HepG2 (cell line): ENCODE data around the gene CREB1. TPM values are rescaled to one million over a fixed set of nuclear protein-coding genes. Genes with fewer than 3 reads are reported as not detected.

Experiments used
- ARNT ChIP-seq: fragments of 450-650 bp; IDR thresholded peaks from 2 replicates; pipeline ENCODE4 v1.6.1; 2017
- DPF2 ChIP-seq: sonication (generic); formaldehyde crosslinking; IDR thresholded peaks from 2 replicates; pipeline ENCODE4 v1.4.0; 2020; ENCODE audit warnings: mild to moderate bottlenecking, low read depth, missing genetic modification reagents, borderline replicate concordance
- HDAC2 ChIP-seq: sonication (generic); formaldehyde crosslinking; IDR thresholded peaks from 2 replicates; pipeline ENCODE4 v1.4.0; 2020; ENCODE audit warnings: missing genetic modification reagents
- HNRNPUL1 ChIP-seq: fragments of 200-400 bp; formaldehyde crosslinking; IDR thresholded peaks from 2 replicates; pipeline ENCODE4 v1.6.1; 2017; ENCODE audit warnings: low read depth, mild to moderate bottlenecking, low read length, moderate library complexity
- JUN ChIP-seq: sonication (generic); formaldehyde crosslinking; IDR thresholded peaks from 2 replicates; pipeline ENCODE4 v1.4.0; 2020; ENCODE audit warnings: mild to moderate bottlenecking, missing genetic modification reagents
- NKX3-1 ChIP-seq: sonication (generic); formaldehyde crosslinking; IDR thresholded peaks from 2 replicates; pipeline ENCODE4 v1.5.0; 2020; ENCODE audit warnings: missing genetic modification reagents
- NR2F6 ChIP-seq, 2 experiments: IDR thresholded peaks; 2 replicates each; pipeline ENCODE4 v1.6.1; 2016; ENCODE audit warnings: antibody characterized with exemption in 1 of 2, mild to moderate bottlenecking in 1 of 2
- TOE1 ChIP-seq: sonication (generic); formaldehyde crosslinking; IDR thresholded peaks from 2 replicates; pipeline ENCODE4 v1.4.0; 2020; ENCODE audit warnings: mild to moderate bottlenecking, missing genetic modification reagents
- TSC22D2 ChIP-seq: sonication (generic); formaldehyde crosslinking; IDR thresholded peaks from 2 replicates; pipeline ENCODE4 v1.5.1; 2020; ENCODE audit warnings: missing genetic modification reagents, mild to moderate bottlenecking, borderline replicate concordance
- ZNF256 ChIP-seq: sonication (generic); formaldehyde crosslinking; conservative IDR thresholded peaks from 2 replicates; pipeline ENCODE4 v1.4.0; 2020; ENCODE audit warnings: missing genetic modification reagents
- ZNF264 ChIP-seq: sonication (generic); formaldehyde crosslinking; IDR thresholded peaks from 2 replicates; pipeline ENCODE4 v1.4.0; 2020; ENCODE audit warnings: missing genetic modification reagents
- ZNF460 ChIP-seq: sonication (generic); formaldehyde crosslinking; IDR thresholded peaks from 2 replicates; pipeline ENCODE4 v1.5.1; 2020; ENCODE audit warnings: missing genetic modification reagents, mild to moderate bottlenecking, borderline replicate concordance
- ZNF510 ChIP-seq: sonication (generic); formaldehyde crosslinking; IDR thresholded peaks from 2 replicates; pipeline ENCODE4 v1.4.0; 2020; ENCODE audit warnings: low read depth, mild to moderate bottlenecking, missing genetic modification reagents
- ZNF530 ChIP-seq: sonication (generic); formaldehyde crosslinking; IDR thresholded peaks from 2 replicates; pipeline ENCODE4 v1.5.0; 2020; ENCODE audit warnings: low read depth, mild to moderate bottlenecking, missing genetic modification reagents
- ZNF839 ChIP-seq: sonication (generic); formaldehyde crosslinking; IDR thresholded peaks from 2 replicates; pipeline ENCODE4 v1.4.0; 2020; ENCODE audit warnings: missing genetic modification reagents, mild to moderate bottlenecking, borderline replicate concordance
- ZNF841 ChIP-seq: sonication (generic); formaldehyde crosslinking; IDR thresholded peaks from 2 replicates; pipeline ENCODE4 v1.8.1; 2023; ENCODE audit warnings: missing genetic modification reagents, borderline replicate concordance
- polyA plus RNA-seq, 8 experiments: library from polyadenylated mRNA; depleted of rRNA in 3 of 8; stranded (reverse) in 7 of 8; unstranded in 1 of 8; fragments of >200 nt; fragmentation: Illumina TruSeq in 4 of 8; extraction: Trizol in 4 of 8; gene quantifications; 2 replicates each; pipeline versions ENCODE4 v1.2.1 to v1.2.3, GENCODE V29; 2011 to 2016; ENCODE audit warnings: low read depth in 4 of 8, missing spikeins in 1 of 8, mixed read lengths in 1 of 8; ENCODE audit not compliant: insufficient read depth in 1 of 8
- total RNA-seq, 5 experiments: library from RNA; depleted of rRNA; stranded (reverse); fragments of >200 nt; fragmentation: Illumina TruSeq; extraction: Trizol; gene quantifications; 2 replicates each; pipeline ENCODE4 v1.2.3, GENCODE V29; 2016; ENCODE audit warnings: low read depth in 1 of 5
- TF ChIP-seq, protein P1 (sequence below): sonication (generic); formaldehyde crosslinking; IDR thresholded peaks from 2 replicates; pipeline ENCODE4 v1.5.0; 2020; ENCODE audit warnings: mild to moderate bottlenecking, missing genetic modification reagents
- TF ChIP-seq, protein P2 (sequence below): sonication (generic); formaldehyde crosslinking; IDR thresholded peaks from 2 replicates; pipeline ENCODE4 v1.9.0; 2021; ENCODE audit warnings: missing genetic modification reagents, borderline replicate concordance
- TF ChIP-seq, protein P3 (sequence below): sonication (generic); formaldehyde crosslinking; IDR thresholded peaks from 2 replicates; pipeline ENCODE4 v1.4.0; 2020; ENCODE audit warnings: low read depth, mild to moderate bottlenecking, missing genetic modification reagents
- TF ChIP-seq, protein P4 (sequence below): IDR thresholded peaks from 2 replicates; pipeline ENCODE4 v1.6.1; 2016; ENCODE audit warnings: missing biosample characterization, missing genetic modification reagents, low read depth

Gene CREB1
- total and polyA plus RNA-seq, 2 of the 13 experiments (the other 11 are each of a cell fraction or from before 2014, with no cell fraction given): 51.8 to 51.9 TPM

DNA sequence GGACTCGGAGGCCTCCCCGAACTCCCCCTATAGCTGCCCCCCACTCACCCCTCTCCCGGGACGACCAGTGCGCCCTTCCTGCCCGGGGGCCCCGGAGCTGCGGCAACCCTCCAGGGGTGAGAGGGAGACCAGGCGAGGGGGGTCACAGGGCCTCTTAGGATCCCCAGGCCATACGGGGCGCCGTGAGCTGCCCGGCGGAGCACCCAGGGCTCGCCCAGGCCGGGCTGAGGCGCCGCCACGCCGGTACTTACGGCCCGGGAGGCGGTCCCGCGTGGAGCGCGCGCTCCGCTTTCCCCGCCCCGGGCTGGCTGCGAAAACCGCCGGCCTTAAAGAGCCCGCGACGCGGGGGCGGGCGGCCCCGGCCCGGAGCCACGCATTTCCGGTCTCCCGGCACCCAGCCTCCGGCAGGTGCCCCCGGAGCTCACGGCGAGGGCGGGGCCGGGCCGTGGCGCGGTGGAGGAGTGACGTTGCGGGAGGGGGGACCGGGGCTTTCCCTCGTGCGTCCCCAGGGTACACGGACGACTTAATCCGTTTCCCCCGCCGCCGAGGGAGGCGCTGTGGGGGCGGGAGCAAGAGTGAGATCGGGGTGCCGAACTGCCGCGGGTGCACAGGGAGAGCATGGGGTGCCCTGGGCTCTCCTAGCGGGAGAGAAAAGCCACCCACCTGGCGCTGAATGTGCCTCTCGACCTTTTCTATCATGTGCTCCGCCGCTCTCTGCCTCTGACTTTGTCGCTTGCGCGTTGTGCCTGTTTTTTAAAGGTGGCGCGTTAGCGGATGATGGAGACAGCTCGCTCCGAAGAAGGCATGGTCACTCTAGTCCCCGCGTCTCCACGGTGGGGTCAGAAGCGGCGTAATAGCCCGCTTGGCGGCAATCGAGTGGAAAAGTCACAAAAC is 95.5 kb downstream of the CREB1 start, which contains the start of gene METTL21A (continued):
- TF ChIP-seq ZNF530 (no peak), ZNF841 (no peak), ZNF256 (no peak; the same call in 1 of the 2 replicates), ZNF264 (CRISPR knock-in tag) (0 out of 2 replicates have a peak, but pooled peaks have one; percentile 40), TSC22D2 (CRISPR knock-in tag) (no peak; the same call in 1 of the 2 replicates), DPF2 (CRISPR knock-in tag) (no peak; the same call in 1 of the 2 replicates), TOE1 (CRISPR knock-in tag) (peak; percentile 76), ZNF460 (CRISPR knock-in tag) (no peak), NKX3-1 (CRISPR knock-in tag) (peak; percentile 28; the same call in 1 of the 2 replicates), ARNT (no peak), ZNF510 (peak; percentile 85; the same call in 1 of the 2 replicates), JUN (CRISPR knock-in tag) (peak; percentile 33; the same call in 1 of the 2 replicates), HDAC2 (CRISPR knock-in tag) (peak; percentile 90), NR2F6 (IDR thresholded peaks at IDR 0.05) (peak; percentile 29; the same call in 1 of the 2 replicates), NR2F6 (CRISPR knock-in tag; IDR thresholded peaks at IDR 0.05) (peak; percentile 56), ZNF839 (CRISPR knock-in tag) (no peak; the same call in 1 of the 2 replicates), HNRNPUL1 (no peak)
- TF ChIP-seq, protein P1, sequence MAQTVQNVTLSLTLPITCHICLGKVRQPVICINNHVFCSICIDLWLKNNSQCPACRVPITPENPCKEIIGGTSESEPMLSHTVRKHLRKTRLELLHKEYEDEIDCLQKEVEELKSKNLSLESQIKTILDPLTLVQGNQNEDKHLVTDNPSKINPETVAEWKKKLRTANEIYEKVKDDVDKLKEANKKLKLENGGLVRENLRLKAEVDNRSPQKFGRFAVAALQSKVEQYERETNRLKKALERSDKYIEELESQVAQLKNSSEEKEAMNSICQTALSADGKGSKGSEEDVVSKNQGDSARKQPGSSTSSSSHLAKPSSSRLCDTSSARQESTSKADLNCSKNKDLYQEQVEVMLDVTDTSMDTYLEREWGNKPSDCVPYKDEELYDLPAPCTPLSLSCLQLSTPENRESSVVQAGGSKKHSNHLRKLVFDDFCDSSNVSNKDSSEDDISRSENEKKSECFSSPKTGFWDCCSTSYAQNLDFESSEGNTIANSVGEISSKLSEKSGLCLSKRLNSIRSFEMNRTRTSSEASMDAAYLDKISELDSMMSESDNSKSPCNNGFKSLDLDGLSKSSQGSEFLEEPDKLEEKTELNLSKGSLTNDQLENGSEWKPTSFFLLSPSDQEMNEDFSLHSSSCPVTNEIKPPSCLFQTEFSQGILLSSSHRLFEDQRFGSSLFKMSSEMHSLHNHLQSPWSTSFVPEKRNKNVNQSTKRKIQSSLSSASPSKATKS: peak; percentile 95
- TF ChIP-seq, protein P2, sequence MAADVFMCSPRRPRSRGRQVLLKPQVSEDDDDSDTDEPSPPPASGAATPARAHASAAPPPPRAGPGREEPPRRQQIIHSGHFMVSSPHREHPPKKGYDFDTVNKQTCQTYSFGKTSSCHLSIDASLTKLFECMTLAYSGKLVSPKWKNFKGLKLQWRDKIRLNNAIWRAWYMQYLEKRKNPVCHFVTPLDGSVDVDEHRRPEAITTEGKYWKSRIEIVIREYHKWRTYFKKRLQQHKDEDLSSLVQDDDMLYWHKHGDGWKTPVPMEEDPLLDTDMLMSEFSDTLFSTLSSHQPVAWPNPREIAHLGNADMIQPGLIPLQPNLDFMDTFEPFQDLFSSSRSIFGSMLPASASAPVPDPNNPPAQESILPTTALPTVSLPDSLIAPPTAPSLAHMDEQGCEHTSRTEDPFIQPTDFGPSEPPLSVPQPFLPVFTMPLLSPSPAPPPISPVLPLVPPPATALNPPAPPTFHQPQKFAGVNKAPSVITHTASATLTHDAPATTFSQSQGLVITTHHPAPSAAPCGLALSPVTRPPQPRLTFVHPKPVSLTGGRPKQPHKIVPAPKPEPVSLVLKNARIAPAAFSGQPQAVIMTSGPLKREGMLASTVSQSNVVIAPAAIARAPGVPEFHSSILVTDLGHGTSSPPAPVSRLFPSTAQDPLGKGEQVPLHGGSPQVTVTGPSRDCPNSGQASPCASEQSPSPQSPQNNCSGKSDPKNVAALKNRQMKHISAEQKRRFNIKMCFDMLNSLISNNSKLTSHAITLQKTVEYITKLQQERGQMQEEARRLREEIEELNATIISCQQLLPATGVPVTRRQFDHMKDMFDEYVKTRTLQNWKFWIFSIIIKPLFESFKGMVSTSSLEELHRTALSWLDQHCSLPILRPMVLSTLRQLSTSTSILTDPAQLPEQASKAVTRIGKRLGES: no peak
- TF ChIP-seq, protein P3, sequence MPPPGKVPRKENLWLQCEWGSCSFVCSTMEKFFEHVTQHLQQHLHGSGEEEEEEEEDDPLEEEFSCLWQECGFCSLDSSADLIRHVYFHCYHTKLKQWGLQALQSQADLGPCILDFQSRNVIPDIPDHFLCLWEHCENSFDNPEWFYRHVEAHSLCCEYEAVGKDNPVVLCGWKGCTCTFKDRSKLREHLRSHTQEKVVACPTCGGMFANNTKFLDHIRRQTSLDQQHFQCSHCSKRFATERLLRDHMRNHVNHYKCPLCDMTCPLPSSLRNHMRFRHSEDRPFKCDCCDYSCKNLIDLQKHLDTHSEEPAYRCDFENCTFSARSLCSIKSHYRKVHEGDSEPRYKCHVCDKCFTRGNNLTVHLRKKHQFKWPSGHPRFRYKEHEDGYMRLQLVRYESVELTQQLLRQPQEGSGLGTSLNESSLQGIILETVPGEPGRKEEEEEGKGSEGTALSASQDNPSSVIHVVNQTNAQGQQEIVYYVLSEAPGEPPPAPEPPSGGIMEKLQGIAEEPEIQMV: peak; percentile 65; the same call in 1 of the 2 replicates
- TF ChIP-seq, protein P4, sequence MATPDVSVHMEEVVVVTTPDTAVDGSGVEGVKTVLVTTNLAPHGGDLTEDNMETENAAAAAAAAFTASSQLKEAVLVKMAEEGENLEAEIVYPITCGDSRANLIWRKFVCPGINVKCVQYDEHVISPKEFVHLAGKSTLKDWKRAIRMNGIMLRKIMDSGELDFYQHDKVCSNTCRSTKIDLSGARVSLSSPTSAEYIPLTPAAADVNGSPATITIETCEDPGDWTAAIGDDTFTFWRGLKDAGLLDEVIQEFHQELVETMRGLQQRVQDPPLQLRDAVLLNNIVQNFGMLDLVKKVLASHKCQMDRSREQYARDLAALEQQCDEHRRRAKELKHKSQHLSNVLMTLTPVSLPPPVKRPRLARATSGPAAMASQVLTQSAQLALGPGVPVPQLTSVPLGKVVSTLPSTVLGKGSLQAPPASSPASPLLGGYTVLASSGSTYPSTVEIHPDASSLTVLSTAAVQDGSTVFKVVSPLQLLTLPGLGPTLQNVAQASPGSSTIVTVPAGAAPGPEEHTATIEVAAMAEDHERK: peak; percentile 76
